HG02973 (cell line): Measurements from ENCODE around the gene PMM2.

ENCODE experiments used
- ATAC-seq: cut with Tn5 transposase; IDR thresholded peaks from one replicate; pipeline ENCODE4 v1.9.1; 2021; ENCODE audit warnings: moderate library complexity; ENCODE audit not compliant: unreplicated experiment

The PMM2 gene

GRCh38 chr16:8849411-8850011 is 51.9 kb downstream of the PMM2 start:
- no peak for ATAC-seq

- ATAC-seq: no peak
Observed at GRCh38 chr16:8850279-8850885, 52.7 kb downstream of the PMM2 start.

- no peak for ATAC-seq
Observed at GRCh38 chr16:8851761-8852403, 54.2 kb downstream of the PMM2 start.

GRCh38 chr16:8852534-8852933 is 54.9 kb downstream of the PMM2 start:
- ATAC-seq: no peak

- ATAC-seq: no peak
Observed at GRCh38 chr16:8853150-8853549, 55.5 kb downstream of the PMM2 start.

GRCh38 chr16:8853611-8854010 is 56.0 kb downstream of the PMM2 start:
- no peak for ATAC-seq

GRCh38 chr16:8854298-8854948 is 56.8 kb downstream of the PMM2 start:
- no peak for ATAC-seq

GRCh38 chr16:8855051-8855786 is 57.6 kb downstream of the PMM2 start:
- no peak for ATAC-seq

- ATAC-seq: no peak
Observed at GRCh38 chr16:8855972-8856371, 58.3 kb downstream of the PMM2 start.

- ATAC-seq: no peak
Observed at GRCh38 chr16:8858994-8859912, 61.6 kb downstream of the PMM2 start.

- ATAC-seq: no peak
Observed at GRCh38 chr16:8859913-8860881, 62.6 kb downstream of the PMM2 start.

GRCh38 chr16:8861563-8862308 is 64.1 kb downstream of the PMM2 start:
- no peak for ATAC-seq

GRCh38 chr16:8862309-8863130 is 64.9 kb downstream of the PMM2 start:
- no peak for ATAC-seq

GRCh38 chr16:8863594-8864424 is 66.2 kb downstream of the PMM2 start:
- ATAC-seq: no peak

- no peak for ATAC-seq
Observed at GRCh38 chr16:8864480-8865110, 67.0 kb downstream of the PMM2 start.
